H1 (cell line): ENCODE measurements around the gene TDRD9. TPM values are rescaled to one million over a fixed set of nuclear protein-coding genes. Genes with fewer than 3 reads are reported as not detected.

Source experiments
- CTCF ChIA-PET: fragments of 300-600 bp; sonication (Branson Sonifier 250); formaldehyde crosslinking; loops from one replicate; lab custom pipeline; 2021; ENCODE audit not compliant: partially characterized antibody; lab: Charles Lee
- POLR2A ChIA-PET: fragments of 300-600 bp; sonication (Branson Sonifier 250); formaldehyde crosslinking; loops from one replicate; lab custom pipeline; 2021; ENCODE audit warnings: inconsistent platforms; ENCODE audit not compliant: partially characterized antibody; lab: Charles Lee
- DNase-seq, 2 experiments: peaks; one replicate each; pipeline versions ENCODE4 v3.0.0 to v3.0.0-alpha.2; 2010 to 2022; ENCODE audit warnings: low spot score in 2 of 2, low read depth in 1 of 2, mixed read lengths in 1 of 2
- FAIRE-seq: peaks from 2 replicates; lab custom pipeline; 2011; peaks lifted over from hg19 to GRCh38; lab: Jason Lieb, UNC
- H2AFZ ChIP-seq: 2 replicates; pipeline ENCODE4 v1.8.1; 2012; ENCODE audit warnings: low read length, inconsistent platforms
- H2AK5ac ChIP-seq: 2 replicates; pipeline ENCODE4 v1.6.1; 2013; ENCODE audit warnings: low read depth, low read length
- H2BK120ac ChIP-seq: replicated peaks from 2 replicates; pipeline ENCODE3; 2013; ENCODE audit warnings: low read depth, low read length, inconsistent platforms
- H2BK12ac ChIP-seq: 2 replicates; pipeline ENCODE4 v1.6.1; 2013; ENCODE audit warnings: low read depth, low read length
- H2BK15ac ChIP-seq: 2 replicates; pipeline ENCODE4 v1.6.1; 2013; ENCODE audit warnings: low read length
- H2BK20ac ChIP-seq: 2 replicates; pipeline ENCODE4 v1.6.1; 2013; ENCODE audit warnings: low read length
- H2BK5ac ChIP-seq: 2 replicates; pipeline ENCODE4 v1.6.1; 2013; ENCODE audit warnings: low read depth, low read length
- H3K14ac ChIP-seq: 2 replicates; pipeline ENCODE4 v1.6.1; 2013; ENCODE audit warnings: inconsistent platforms; ENCODE audit not compliant: insufficient read length
- H3K18ac ChIP-seq: 2 replicates; pipeline ENCODE4 v1.6.1; 2013; ENCODE audit warnings: low read length; ENCODE audit errors: extremely low read depth
- H3K23ac ChIP-seq: 2 replicates; pipeline ENCODE4 v1.6.1; 2013; ENCODE audit warnings: inconsistent platforms; ENCODE audit not compliant: insufficient read length
- H3K23me2 ChIP-seq: 2 replicates; pipeline ENCODE4 v1.6.1; 2013; ENCODE audit warnings: low read depth, low read length
- H3K27ac ChIP-seq: 2 replicates; pipeline ENCODE4 v1.6.1; 2011; ENCODE audit warnings: low read depth, low read length, inconsistent platforms
- H3K27me3 ChIP-seq, 4 experiments: replicated peaks in 1 of 4; 1 replicate in 1 of 4; 2 replicates in 3 of 4; pipeline versions ENCODE4 v1.6.1 to v1.8.1; 2011 to 2013; ENCODE audit warnings: low read length in 3 of 4, mild to moderate bottlenecking in 3 of 4, inconsistent platforms in 2 of 4, mixed read lengths in 2 of 4, moderate library complexity in 1 of 4; ENCODE audit not compliant: control insufficient read depth in 3 of 4, insufficient read depth in 3 of 4; ENCODE audit errors: extremely low read depth in 1 of 4
- H3K36me3 ChIP-seq, 4 experiments: 2 replicates each; pipeline versions ENCODE4 v1.6.1 to v1.8.1; 2011 to 2013; ENCODE audit warnings: mild to moderate bottlenecking in 4 of 4, low read length in 3 of 4, moderate library complexity in 2 of 4, control low read depth in 1 of 4, inconsistent platforms in 1 of 4; ENCODE audit not compliant: insufficient read depth in 4 of 4, control insufficient read depth in 2 of 4
- H3K4ac ChIP-seq: replicated peaks from 2 replicates; pipeline ENCODE3; 2013; ENCODE audit warnings: low read length, low read depth, mixed read lengths, inconsistent platforms; ENCODE audit not compliant: insufficient read length
- H3K4me1 ChIP-seq, 4 experiments: replicated peaks in 1 of 4; 1 replicate in 1 of 4; 2 replicates in 3 of 4; pipeline versions ENCODE4 v1.6.1 to v1.8.1; 2011 to 2013; ENCODE audit warnings: low read length in 3 of 4, inconsistent platforms in 2 of 4, mixed read lengths in 1 of 4; ENCODE audit not compliant: insufficient read depth in 4 of 4, control insufficient read depth in 3 of 4
- H3K4me2 ChIP-seq, 2 experiments: 2 replicates each; pipeline versions ENCODE4 v1.6.1 to v1.8.1; 2011 to 2013; ENCODE audit warnings: low read depth in 2 of 2, low read length in 2 of 2, control low read depth in 1 of 2, inconsistent platforms in 1 of 2, mild to moderate bottlenecking in 1 of 2; ENCODE audit not compliant: insufficient read depth in 1 of 2
- H3K4me3 ChIP-seq, 4 experiments: fragments of 200-600, 300-600 bp in 1 of 4; sonication (generic), shearing (Covaris generic), sonication (Bioruptor Twin) in 1 of 4; 2 replicates each; pipeline versions ENCODE4 v1.5.1 to v1.8.1; 2011 to 2016; ENCODE audit warnings: low read length in 4 of 4, low read depth in 3 of 4, control low read depth in 2 of 4, inconsistent platforms in 2 of 4, mild to moderate bottlenecking in 2 of 4, mixed read lengths in 1 of 4, moderate library complexity in 1 of 4; ENCODE audit not compliant: insufficient read depth in 2 of 4; ENCODE audit errors: extremely low read depth in 1 of 4
- H3K56ac ChIP-seq: replicated peaks from 2 replicates; pipeline ENCODE3; 2013; ENCODE audit warnings: low read depth, mild to moderate bottlenecking, mixed read lengths, low read length, inconsistent platforms; ENCODE audit not compliant: insufficient read length
- H3K79me1 ChIP-seq: 2 replicates; pipeline ENCODE4 v1.6.1; 2013; ENCODE audit warnings: low read depth, low read length, control low read depth
- H3K79me2 ChIP-seq, 2 experiments: 2 replicates each; pipeline versions ENCODE4 v1.6.1 to v1.8.1; 2012 to 2013; ENCODE audit warnings: low read length in 2 of 2, mild to moderate bottlenecking in 2 of 2, inconsistent platforms in 1 of 2; ENCODE audit not compliant: insufficient read depth in 2 of 2, control insufficient read depth in 1 of 2
- H3K9ac ChIP-seq, 4 experiments: replicated peaks in 1 of 4; 1 replicate in 1 of 4; 2 replicates in 3 of 4; pipeline versions ENCODE4 v1.6.1 to v1.8.1; 2011 to 2013; ENCODE audit warnings: low read depth in 3 of 4, low read length in 3 of 4, control low read depth in 2 of 4, mild to moderate bottlenecking in 2 of 4, moderate library complexity in 2 of 4, inconsistent platforms in 1 of 4; ENCODE audit errors: extremely low read depth in 1 of 4
- H3K9me3 ChIP-seq, 2 experiments: 2 replicates each; pipeline versions ENCODE4 v1.6.1 to v1.8.1; 2012 to 2013; ENCODE audit warnings: mild to moderate bottlenecking in 2 of 2, moderate library complexity in 2 of 2, control low read depth in 1 of 2, inconsistent platforms in 1 of 2, low read depth in 1 of 2, low read length in 1 of 2, mixed read lengths in 1 of 2; ENCODE audit not compliant: insufficient read depth in 2 of 2
- H4K20me1 ChIP-seq, 2 experiments: replicated peaks in 1 of 2; 2 replicates each; pipeline versions ENCODE3 to v1.8.1; 2011 to 2013; ENCODE audit warnings: inconsistent platforms in 2 of 2, low read length in 2 of 2, mild to moderate bottlenecking in 1 of 2; ENCODE audit not compliant: insufficient read depth in 2 of 2, control insufficient read depth in 1 of 2
- H4K5ac ChIP-seq: 2 replicates; pipeline ENCODE4 v1.6.1; 2013; ENCODE audit warnings: low read length, low read depth, mixed read lengths, inconsistent platforms; ENCODE audit not compliant: insufficient read length
- H4K8ac ChIP-seq: 2 replicates; pipeline ENCODE4 v1.8.0; 2013; ENCODE audit warnings: mild to moderate bottlenecking, moderate library complexity, low read length, inconsistent platforms; ENCODE audit not compliant: insufficient read depth; ENCODE audit errors: extremely low read depth
- H4K91ac ChIP-seq: replicated peaks from 2 replicates; pipeline ENCODE3; 2013; ENCODE audit warnings: low read length, mixed read lengths, inconsistent platforms; ENCODE audit not compliant: insufficient read length
- BACH1 ChIP-seq: IDR thresholded peaks from 2 replicates; pipeline ENCODE4 v1.6.1; 2012; ENCODE audit warnings: low read length, improper control_type of control experiment
- BRCA1 ChIP-seq: IDR thresholded peaks from 2 replicates; pipeline ENCODE4 v1.6.1; 2012; ENCODE audit warnings: low read depth, low read length, improper control_type of control experiment
- CBX5 ChIP-seq: fragments of 300-800, 300-1000 bp; sonication (generic); IDR thresholded peaks from 2 replicates; pipeline ENCODE4 v1.7.1; 2016; ENCODE audit warnings: antibody characterized with exemption, low read length, low read depth
- CEBPB ChIP-seq: IDR thresholded peaks from 2 replicates; pipeline ENCODE4 v1.6.1; 2012; ENCODE audit warnings: low read depth, low read length
- CHD1 ChIP-seq: IDR thresholded peaks from 2 replicates; pipeline ENCODE4 v1.6.1; 2012; ENCODE audit warnings: low read depth, low read length, improper control_type of control experiment
- CREB1 ChIP-seq: IDR thresholded peaks from 2 replicates; pipeline ENCODE4 v1.6.1; 2012; ENCODE audit warnings: inconsistent platforms
- FOSL1 ChIP-seq: IDR thresholded peaks from 2 replicates; pipeline ENCODE4 v1.6.1; 2011; ENCODE audit warnings: mild to moderate bottlenecking, low read depth, low read length, moderate library complexity; ENCODE audit not compliant: insufficient read depth
- NRF1 ChIP-seq: IDR thresholded peaks from 2 replicates; pipeline ENCODE4 v1.6.1; 2011; ENCODE audit warnings: mild to moderate bottlenecking, low read depth, low read length, improper control_type of control experiment
- RBBP5 ChIP-seq: IDR thresholded peaks from 2 replicates; pipeline ENCODE4 v1.7.1; 2012; ENCODE audit warnings: low read depth, mild to moderate bottlenecking, inconsistent platforms, low read length, moderate library complexity, borderline replicate concordance
- SIN3A ChIP-seq, 2 experiments: IDR thresholded peaks in 1 of 2; conservative IDR thresholded peaks in 1 of 2; 2 replicates each; pipeline ENCODE4 v1.6.1; 2011 to 2012; ENCODE audit warnings: low read length in 2 of 2, improper control_type of control experiment in 1 of 2, low read depth in 1 of 2, mild to moderate bottlenecking in 1 of 2
- SIRT6 ChIP-seq: IDR thresholded peaks from one replicate; pipeline ENCODE4 v1.7.1; 2012; ENCODE audit warnings: low read length, inconsistent platforms
- SP1 ChIP-seq: IDR thresholded peaks from 2 replicates; pipeline ENCODE4 v1.6.1; 2011; ENCODE audit warnings: low read depth, low read length
- WGBS, 2 experiments: shearing (Covaris generic) in 1 of 2; methylation state at CpG; one replicate each; pipeline versions ENCODE4 v1.1.6 to v1.1.7; 2013 to 2015; ENCODE audit warnings: low lambda C conversion rate in 2 of 2, mixed read lengths in 2 of 2, inconsistent platforms in 1 of 2, low coverage in 1 of 2, missing lambda C conversion rate in 1 of 2; ENCODE audit not compliant: insufficient replicate concordance in 2 of 2, insufficient coverage in 1 of 2, insufficient read length in 1 of 2; ENCODE audit errors: extremely low coverage in 1 of 2, missing lambda C conversion rate in 1 of 2; 5-methylcytosine and 5-hydroxymethylcytosine counted together
- polyA plus RNA-seq, 7 experiments: library from polyadenylated mRNA; depleted of rRNA in 3 of 7; stranded (reverse) in 5 of 7; unstranded in 2 of 7; fragments of >200 nt in 5 of 7; fragments of 200-250 nt in 2 of 7; gene quantifications; 1 replicate in 5 of 7; 2 replicates in 1 of 7; 4 replicates in 1 of 7; pipeline versions ENCODE4 v1.2.1 to v1.2.3, GENCODE V29; 2011 to 2013; ENCODE audit warnings: missing spikeins in 2 of 7, mixed read lengths in 2 of 7
- total RNA-seq: library from RNA; stranded (reverse); fragmentation: NEBNext Ultra II Directional; extraction: Animal tissue kit (Norgen Biotek cat#: 25700); gene quantifications from 2 replicates; pipeline ENCODE4 v1.2.1, GENCODE V29; 2021

TDRD9 gene
- total and polyA plus RNA-seq, 2 of the 8 experiments (the other 6 are each of a cell fraction or from before 2014, with no cell fraction given) = not detected

DNA sequence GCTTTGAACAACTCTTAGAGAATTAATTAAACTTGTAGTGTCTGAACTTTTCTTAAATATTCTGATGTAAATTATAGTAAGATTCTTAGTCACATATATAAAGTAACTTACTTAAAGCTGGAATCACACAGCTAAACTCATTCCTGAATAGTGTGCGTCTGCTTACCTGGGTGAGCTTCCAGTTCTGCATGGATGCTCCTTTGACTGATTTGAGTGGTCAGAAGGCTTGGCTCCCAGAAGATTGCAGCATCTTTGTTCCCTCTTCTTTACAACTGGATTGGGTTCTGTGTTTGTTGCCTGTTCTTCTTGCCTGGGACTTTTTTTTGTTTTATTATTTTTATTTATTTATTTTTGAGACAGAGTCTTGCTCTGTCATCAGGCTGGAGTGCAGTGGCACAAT is 90.8 kb downstream of the TDRD9 start:
- H3K36me3 ChIP-seq = no peaks in the 10 kb centered on the region
- H2BK15ac ChIP-seq = no peak overlapping the region
- H3K27me3 ChIP-seq = no peaks in the 10 kb centered on the region
- no peak overlapping the region for H3K4ac ChIP-seq
- H3K27ac ChIP-seq = no peak overlapping the region
- no peaks in the 10 kb centered on the region for H4K20me1 ChIP-seq
- H3K18ac ChIP-seq = no peak overlapping the region
- no peaks in the 10 kb centered on the region for H3K9me3 ChIP-seq
- no peak overlapping the region for H3K23ac ChIP-seq
- no peaks in the 10 kb centered on the region for H3K79me1 ChIP-seq
- H3K4me1 ChIP-seq = no peaks in the 10 kb centered on the region
- H3K23me2 ChIP-seq = no peaks in the 10 kb centered on the region
- WGBS, 2 experiments = 100% methylated on average over 1 of the region's 1 CpG; no CpG with 5 or more reads in 1 of the 2 experiments
- H3K14ac ChIP-seq = no peak overlapping the region
- H4K8ac ChIP-seq = no peak overlapping the region
- H2BK5ac ChIP-seq = no peak overlapping the region
- TF ChIP-seq CBX5 (no peak), BRCA1 (no peak), CREB1 (no peak), NRF1 (no peak), RBBP5 (no peak), SIRT6 (no peak), CEBPB (no peak), SIN3A (conservative IDR thresholded peaks at IDR 0.05 in 1 of 2, IDR thresholded peaks at IDR 0.05 in 1 of 2; ENCODE audit: low read depth in 1 of 2, low read length in 2 of 2) (no peak), BACH1 (no peak), CHD1 (no peak), FOSL1 (no peak), SP1 (no peak)
- H2BK20ac ChIP-seq = no peak overlapping the region
- no peak overlapping the region for H3K4me3 ChIP-seq
- no peak overlapping the region for H2AFZ ChIP-seq
- no peaks in the 10 kb centered on the region for H3K79me2 ChIP-seq
- CTCF ChIA-PET = interaction anchor here (1.3 kb wide), 1 partner anchor 10 kb away, joined by 3 read pairs; no protein-coding TSS in a partner anchor
- H3K4me2 ChIP-seq = no peak overlapping the region
- FAIRE-seq = no peak
- no peak overlapping the region for H2AK5ac ChIP-seq
- DNase-seq = no peak
- POLR2A ChIA-PET = no interaction called here
- H4K5ac ChIP-seq = no peak overlapping the region
- no peak overlapping the region for H3K9ac ChIP-seq
- no peak overlapping the region for H2BK120ac ChIP-seq
- H2BK12ac ChIP-seq = no peak overlapping the region
- no peak overlapping the region for H4K91ac ChIP-seq
- no peak overlapping the region for H3K56ac ChIP-seq
